Peyer's patch (tissue), 4 donors: ENCODE data around the gene ZDHHC3.

Experiments
- CTCF ChIP-seq, 6 experiments: fragments of 450-650 bp in 4 of 6; fragments of 200-600 bp in 2 of 6; sonication (generic) in 1 of 6; IDR thresholded peaks; one replicate each; pipeline ENCODE4 v1.5.1; 2017 to 2019; ENCODE audit warnings: antibody characterized with exemption in 6 of 6, mild to moderate bottlenecking in 3 of 6, moderate library complexity in 1 of 6
- POLR2A ChIP-seq, 2 donors: fragments of 450-650 bp; IDR thresholded peaks; one replicate each; pipeline ENCODE4 v1.5.1; 2017; ENCODE audit warnings: antibody characterized with exemption in 2 of 2, mild to moderate bottlenecking in 2 of 2, moderate library complexity in 2 of 2

GRCh38 chr3:44914936-44915335, 61.0 kb downstream of the ZDHHC3 start:
- TF ChIP-seq POLR2A (IDR thresholded peaks at IDR 0.05) (no peak), CTCF (IDR thresholded peaks at IDR 0.05) (peak in 3 of 6 experiments; percentile 13 to 28 (median 25))
